B cell (primary cell): ENCODE data around the gene PRSS56. TPM values are rescaled to one million over a fixed set of nuclear protein-coding genes. Genes with fewer than 3 reads are reported as not detected.

Experiments used
- ATAC-seq: fragments of 200-7000 bp; cut with Tn5 transposase; one replicate; pipeline ENCODE4 v1.10.0; 2021; ENCODE audit warnings: low read depth, mild to moderate bottlenecking, moderate number of reproducible peaks, moderate library complexity
- CTCF ChIA-PET: fragments of 350-600 bp; sonication (Branson Sonifier 250); formaldehyde crosslinking; loops from one replicate; lab custom pipeline; 2021; ENCODE audit warnings: antibody characterized with exemption, inconsistent platforms; lab: Charles Lee
- POLR2A ChIA-PET: fragments of 350-600 bp; sonication (Branson Sonifier 250); formaldehyde crosslinking; loops from one replicate; lab custom pipeline; 2021; ENCODE audit warnings: antibody characterized with exemption; lab: Charles Lee
- DNase-seq: peaks from one replicate; pipeline ENCODE4 v3.0.0; 2013
- H2AFZ ChIP-seq: 2 replicates; pipeline ENCODE4 v1.6.1; 2012; ENCODE audit warnings: mild to moderate bottlenecking, low read depth, low read length; ENCODE audit not compliant: insufficient read depth, poor library complexity, severe bottlenecking
- H3K27ac ChIP-seq, 2 donors: 1 replicate in 1 of 2; 2 replicates in 1 of 2; pipeline ENCODE4 v1.5.1; 2012 to 2013; ENCODE audit warnings: low read length in 2 of 2, mild to moderate bottlenecking in 2 of 2, moderate library complexity in 1 of 2
- H3K27me3 ChIP-seq, 4 experiments: fragments of 200-600 bp in 1 of 4; sonication (generic) in 1 of 4; replicated peaks in 1 of 4; 1 replicate in 2 of 4; 2 replicates in 2 of 4; pipeline versions ENCODE4 v1.6.1 to v1.7.0; 2013 to 2016; ENCODE audit warnings: low read length in 3 of 4, mild to moderate bottlenecking in 2 of 4, mixed read lengths in 1 of 4, moderate library complexity in 1 of 4; ENCODE audit not compliant: insufficient read depth in 4 of 4, control insufficient read depth in 3 of 4; ENCODE audit errors: control extremely low read depth in 1 of 4
- H3K36me3 ChIP-seq, 2 experiments: replicated peaks in 1 of 2; 1 replicate in 1 of 2; 2 replicates in 1 of 2; pipeline versions ENCODE4 v1.6.1 to v1.7.1; 2013; ENCODE audit warnings: low read length in 1 of 2; ENCODE audit not compliant: insufficient read depth in 2 of 2, control insufficient read depth in 1 of 2; ENCODE audit errors: control extremely low read depth in 1 of 2, extremely low read depth in 1 of 2
- H3K4me1 ChIP-seq, 2 donors: fragments of 200-600 bp in 1 of 2; sonication (generic) in 1 of 2; 1 replicate in 1 of 2; 2 replicates in 1 of 2; pipeline versions ENCODE4 v1.5.1 to v1.6.1; 2013 to 2017; ENCODE audit warnings: low read length in 2 of 2; ENCODE audit not compliant: control insufficient read depth in 2 of 2, insufficient read depth in 2 of 2
- H3K4me2 ChIP-seq: replicated peaks from 2 replicates; pipeline ENCODE3; 2012; ENCODE audit warnings: mild to moderate bottlenecking, low read depth, low read length; ENCODE audit not compliant: poor library complexity, severe bottlenecking
- H3K4me3 ChIP-seq, 5 experiments: fragments of 200-600 bp in 1 of 5; sonication (generic) in 1 of 5; 1 replicate in 3 of 5; 2 replicates in 2 of 5; pipeline versions ENCODE4 v1.5.1 to v1.7.0; 2011 to 2016; ENCODE audit warnings: low read length in 4 of 5, mild to moderate bottlenecking in 4 of 5, low read depth in 2 of 5, control low read depth in 1 of 5, moderate library complexity in 1 of 5; ENCODE audit not compliant: insufficient read depth in 1 of 5; ENCODE audit errors: control extremely low read depth in 1 of 5, extremely low read depth in 1 of 5
- H3K79me2 ChIP-seq: fragments of 200-600 bp; sonication (generic); one replicate; pipeline ENCODE4 v1.6.0; 2016; ENCODE audit warnings: low read length; ENCODE audit not compliant: control insufficient read depth, insufficient read depth
- H3K9ac ChIP-seq: fragments of 200-600 bp; sonication (generic); 2 replicates; pipeline ENCODE4 v1.6.1; 2017; ENCODE audit warnings: mild to moderate bottlenecking, low read length, moderate library complexity
- H3K9me3 ChIP-seq, 3 donors: one replicate each; pipeline versions ENCODE4 v1.6.1 to v1.7.1; 2013; ENCODE audit warnings: low read length in 2 of 3; ENCODE audit not compliant: control insufficient read depth in 2 of 3, insufficient read depth in 1 of 3; ENCODE audit errors: control extremely low read depth in 1 of 3
- H4K20me1 ChIP-seq: 2 replicates; pipeline ENCODE4 v1.6.0; 2012; ENCODE audit warnings: mild to moderate bottlenecking, low read length; ENCODE audit not compliant: insufficient read depth, control insufficient read depth, poor library complexity, severe bottlenecking
- H3K27ac Mint-ChIP-seq: one replicate; pipeline ENCODE4 v1.8.0; 2021; ENCODE audit warnings: mixed read lengths
- H3K27me3 Mint-ChIP-seq: one replicate; pipeline ENCODE4 v1.8.0; 2021; ENCODE audit warnings: mixed read lengths
- H3K4me1 Mint-ChIP-seq: one replicate; pipeline ENCODE4 v1.8.0; 2021; ENCODE audit warnings: mixed read lengths
- H3K4me3 Mint-ChIP-seq: one replicate; pipeline ENCODE4 v1.8.0; 2021; ENCODE audit warnings: mixed read lengths
- H3K9me3 Mint-ChIP-seq: one replicate; pipeline ENCODE4 v1.8.0; 2022; ENCODE audit warnings: mixed read lengths; ENCODE audit not compliant: insufficient read depth
- CTCF ChIP-seq: fragments of 200-600 bp; IDR thresholded peaks from one replicate; pipeline ENCODE4 v1.8.0; 2022; ENCODE audit warnings: antibody characterized with exemption, mild to moderate bottlenecking
- EZH2 ChIP-seq: IDR thresholded peaks from 2 replicates; pipeline ENCODE4 v1.6.1; 2012; ENCODE audit warnings: borderline replicate concordance, low read depth, mild to moderate bottlenecking, moderate library complexity, low read length; ENCODE audit not compliant: insufficient read depth, poor library complexity, severe bottlenecking
- WGBS: methylation state at CpG from one replicate; pipeline ENCODE4 v1.1.5; 2013; ENCODE audit warnings: missing lambda C conversion rate; ENCODE audit not compliant: insufficient coverage; 5-methylcytosine and 5-hydroxymethylcytosine counted together
- intact Hi-C: fragments of 100-400 bp; cut with micrococcal nuclease; formaldehyde crosslinking; loops from one replicate; pipeline ENCODE4 v1.10.0; 2022
- polyA minus RNA-seq: library from RNA; depleted of rRNA, polyadenylated mRNA; stranded (reverse); fragments of >200 nt; gene quantifications from 2 replicates; pipeline ENCODE4 v1.2.3, GENCODE V29; 2012
- polyA plus RNA-seq: library from polyadenylated mRNA; depleted of rRNA; stranded (reverse); fragments of >200 nt; gene quantifications from 2 replicates; pipeline ENCODE4 v1.2.3, GENCODE V29; 2012
- total RNA-seq, 2 donors: library from RNA; stranded (reverse); fragments of 120-200 nt in 1 of 2; gene quantifications; 1 replicate in 1 of 2; 2 replicates in 1 of 2; pipeline versions ENCODE4 v1.2.3 to v1.2.4, GENCODE V29; 2013 to 2022

The PRSS56 gene
- total RNA-seq = not detected in 2 replicates
- total RNA-seq (2013) = 0.07 TPM
- polyA plus RNA-seq = not detected in 2 replicates
- polyA minus RNA-seq = not detected in 2 replicates

- Histone ChIP-seq H2AFZ (no peak within 1 kb of the TSS), H3K9me3 (peaks cover 0 to 16% (median 0%) of the 10 kb centered on the region in 3 donors), H3K4me1 (peaks cover 30 to 32% of the 10 kb centered on the region in 2 donors), H4K20me1 (no peaks in the 10 kb centered on the region), H3K9ac (no peak within 1 kb of the TSS), H3K4me2 (no peak within 1 kb of the TSS), H3K4me3 (no peak within 1 kb of the TSS), H3K36me3 (no peaks in the 10 kb centered on the region), H3K27me3 (peaks cover 0 to 40% (median 20%) of the 10 kb centered on the region in 4 experiments), H3K27ac (no peak within 1 kb of the TSS), H3K79me2 (no peaks in the 10 kb centered on the region)
- H3K27me3 Mint-ChIP-seq = peaks cover 20% of the 10 kb centered on the region
- H3K4me3 Mint-ChIP-seq = peak within 1 kb of the TSS; percentile 74
- peaks cover 17% of the 10 kb centered on the region for H3K4me1 Mint-ChIP-seq
- ATAC-seq = no peak
- TF ChIP-seq EZH2 (no peak), CTCF (no peak)
- DNase-seq = no peak
- no peak within 1 kb of the TSS for H3K27ac Mint-ChIP-seq
- WGBS = 84% methylated on average over 5 of the region's 19 CpGs
- intact Hi-C loops = loop anchor here (5.0 kb wide), 1 partner anchor 613 kb away; no protein-coding TSS in a partner anchor
- ChIA-PET POLR2A (no interaction called here), CTCF (interaction anchor here (1.1 to 2.0 kb wide), 3 partner anchors 9 to 26 kb away, joined by 3 to 5 read pairs (median 4); no protein-coding TSS in a partner anchor)
- no peaks in the 10 kb centered on the region for H3K9me3 Mint-ChIP-seq
Measured at GRCh38 chr2:232519581-232520438, at the start of gene PRSS56. Gene PRSS56 (plus strand): TSS chr2:232520388. CDS start chr2:232520599, 211 bp downstream.

GRCh38 chr2:232473467-232473890 is 46.7 kb upstream of the PRSS56 start:
- ChIA-PET POLR2A (no interaction called here), CTCF (no interaction called here)
- TF ChIP-seq EZH2 (no peak), CTCF (no peak)
- Histone ChIP-seq H3K4me1 (no peaks in the 10 kb centered on the region), H3K9ac (no peak overlapping the region), H2AFZ (no peak overlapping the region), H3K27ac (no peak overlapping the region), H3K4me2 (no peak overlapping the region), H3K79me2 (no peaks in the 10 kb centered on the region), H3K4me3 (no peak overlapping the region), H3K36me3 (no peaks in the 10 kb centered on the region), H3K27me3 (peaks cover 0 to 12% (median 0%) of the 10 kb centered on the region in 4 experiments), H3K9me3 (no peaks in the 10 kb centered on the region), H4K20me1 (no peaks in the 10 kb centered on the region)
- intact Hi-C loops = no loop called here
- WGBS = 56% methylated on average over 4 of the region's 6 CpGs
- no peak for ATAC-seq
- no peak overlapping the region for H3K4me3 Mint-ChIP-seq
- DNase-seq = no peak
- peaks cover 40% of the 10 kb centered on the region for H3K27me3 Mint-ChIP-seq
- H3K9me3 Mint-ChIP-seq = peaks cover 9% of the 10 kb centered on the region
- no peaks in the 10 kb centered on the region for H3K4me1 Mint-ChIP-seq
- no peak overlapping the region for H3K27ac Mint-ChIP-seq
